Measurements from ENCODE around the gene TRAPPC8. TPM values are rescaled to one million over a fixed set of nuclear protein-coding genes. Genes with fewer than 3 reads are reported as not detected.
"Not testable (repeated sequence)": the region's sequence is repeated elsewhere in the genome, so short reads cannot be mapped to it uniquely, and the experiment has no call there.

TRAPPC8 gene
- total RNA-seq, 4 donors from 2014 or later: 51.5 to 69.9 (median 55.0) TPM

DNA sequence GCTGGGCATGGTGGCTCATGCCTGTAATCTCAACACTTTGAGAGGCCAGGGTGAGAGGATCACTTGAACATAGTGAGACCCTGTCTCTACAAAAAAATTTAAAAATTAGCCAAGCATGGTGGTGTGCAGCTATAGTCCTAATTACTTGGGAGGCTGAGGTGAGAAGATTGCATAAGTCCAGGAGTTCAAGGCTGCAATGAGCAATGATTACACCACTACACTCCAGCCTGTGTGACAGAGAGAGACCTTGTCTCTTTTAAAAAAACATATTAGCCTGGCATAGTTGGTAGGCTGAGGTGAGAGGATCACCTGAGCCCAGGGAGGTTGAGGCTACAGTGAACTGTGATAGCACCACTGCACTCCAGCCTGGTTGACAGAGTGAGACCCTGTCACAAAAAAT is 13.7 kb downstream of the TRAPPC8 start:
- intact Hi-C loops (cut with DNase I; ENCODE audit: low total_unique reads) (no loop called here), in situ Hi-C loops (cut with MboI; ENCODE audit: low pct_ligation_motif_present in 1 of 4, low pct_unique_long_range_greater_than_20kb in 1 of 4, low sequenced_read_pairs in 3 of 4) (loop anchor here in 1 of 4 donors (25.0 kb wide), 1 partner anchor 158 kb away; the partner anchor contains the start of gene RNF138)
- H3K27me3 ChIP-seq: no peaks in the 10 kb centered on the region
- no peak overlapping the region for H3K4me3 ChIP-seq
- TF ChIP-seq EP300 (IDR thresholded peaks at IDR 0.05; ENCODE audit: low read depth): no peak
- no peak for TF ChIP-seq POLR2A (IDR thresholded peaks at IDR 0.05)
- TF ChIP-seq POLR2AphosphoS5 (IDR thresholded peaks at IDR 0.05): no peak
- TF ChIP-seq, protein P1, sequence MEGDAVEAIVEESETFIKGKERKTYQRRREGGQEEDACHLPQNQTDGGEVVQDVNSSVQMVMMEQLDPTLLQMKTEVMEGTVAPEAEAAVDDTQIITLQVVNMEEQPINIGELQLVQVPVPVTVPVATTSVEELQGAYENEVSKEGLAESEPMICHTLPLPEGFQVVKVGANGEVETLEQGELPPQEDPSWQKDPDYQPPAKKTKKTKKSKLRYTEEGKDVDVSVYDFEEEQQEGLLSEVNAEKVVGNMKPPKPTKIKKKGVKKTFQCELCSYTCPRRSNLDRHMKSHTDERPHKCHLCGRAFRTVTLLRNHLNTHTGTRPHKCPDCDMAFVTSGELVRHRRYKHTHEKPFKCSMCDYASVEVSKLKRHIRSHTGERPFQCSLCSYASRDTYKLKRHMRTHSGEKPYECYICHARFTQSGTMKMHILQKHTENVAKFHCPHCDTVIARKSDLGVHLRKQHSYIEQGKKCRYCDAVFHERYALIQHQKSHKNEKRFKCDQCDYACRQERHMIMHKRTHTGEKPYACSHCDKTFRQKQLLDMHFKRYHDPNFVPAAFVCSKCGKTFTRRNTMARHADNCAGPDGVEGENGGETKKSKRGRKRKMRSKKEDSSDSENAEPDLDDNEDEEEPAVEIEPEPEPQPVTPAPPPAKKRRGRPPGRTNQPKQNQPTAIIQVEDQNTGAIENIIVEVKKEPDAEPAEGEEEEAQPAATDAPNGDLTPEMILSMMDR (IDR thresholded peaks at IDR 0.05): no peak
- H3K36me3 ChIP-seq: peaks cover 0 to 43% (median 15%) of the 10 kb centered on the region in 4 donors
- peaks cover 0 to 7% (median 0%) of the 10 kb centered on the region in 4 donors for H3K4me1 ChIP-seq
- H3K27ac ChIP-seq: no peak overlapping the region
- no peaks in the 10 kb centered on the region for H3K9me3 ChIP-seq
- no peak for DNase-seq

GRCh38 chr18:31926988-31927387 is 15.9 kb downstream of the TRAPPC8 start:
- in situ Hi-C loops (cut with MboI; ENCODE audit: low pct_ligation_motif_present in 1 of 4, low pct_unique_long_range_greater_than_20kb in 1 of 4, low sequenced_read_pairs in 3 of 4): loop anchor here in 1 of 4 donors (25.0 kb wide), 1 partner anchor 160 kb away; the partner anchor contains the start of gene RNF138
- H3K4me3 ChIP-seq; H3K27ac ChIP-seq; H3K4me1 ChIP-seq; DNase-seq; intact Hi-C loops (cut with DNase I; ENCODE audit: low total_unique reads); H3K27me3 ChIP-seq; H3K9me3 ChIP-seq: not testable (repeated sequence)
- WGBS, 2 donors (ENCODE audit: low coverage in 1 of 2): 92 to 97% methylated on average over 2 to 5 of the region's 5 CpGs
- H3K36me3 ChIP-seq: peaks cover 0 to 59% (median 16%) of the 10 kb centered on the region in 4 donors

GRCh38 chr18:31920277-31920676 is 22.7 kb downstream of the TRAPPC8 start:
- no peak overlapping the region for H3K27ac ChIP-seq
- no peak for DNase-seq
- intact Hi-C loops (cut with DNase I; ENCODE audit: low total_unique reads): no loop called here
- H3K4me1 ChIP-seq: no peaks in the 10 kb centered on the region
- no peak overlapping the region for H3K4me3 ChIP-seq
- 96 to 100% methylated on average over 2 to 3 of the region's 3 CpGs for WGBS, 2 donors (ENCODE audit: low coverage in 1 of 2)
- H3K9me3 ChIP-seq: no peaks in the 10 kb centered on the region
- TF ChIP-seq POLR2A (IDR thresholded peaks at IDR 0.05) (no peak), EP300 (IDR thresholded peaks at IDR 0.05; ENCODE audit: low read depth) (no peak)
- TF ChIP-seq, protein P1 (IDR thresholded peaks at IDR 0.05): no peak
- H3K27me3 ChIP-seq: no peaks in the 10 kb centered on the region
- peaks cover 0 to 24% (median 9%) of the 10 kb centered on the region in 4 donors for H3K36me3 ChIP-seq
- in situ Hi-C loops (cut with MboI; ENCODE audit: low pct_ligation_motif_present in 1 of 4, low pct_unique_long_range_greater_than_20kb in 1 of 4, low sequenced_read_pairs in 3 of 4): loop anchor here in 1 of 4 donors (25.0 kb wide), 1 partner anchor 383 kb away; no protein-coding TSS in a partner anchor

DNA sequence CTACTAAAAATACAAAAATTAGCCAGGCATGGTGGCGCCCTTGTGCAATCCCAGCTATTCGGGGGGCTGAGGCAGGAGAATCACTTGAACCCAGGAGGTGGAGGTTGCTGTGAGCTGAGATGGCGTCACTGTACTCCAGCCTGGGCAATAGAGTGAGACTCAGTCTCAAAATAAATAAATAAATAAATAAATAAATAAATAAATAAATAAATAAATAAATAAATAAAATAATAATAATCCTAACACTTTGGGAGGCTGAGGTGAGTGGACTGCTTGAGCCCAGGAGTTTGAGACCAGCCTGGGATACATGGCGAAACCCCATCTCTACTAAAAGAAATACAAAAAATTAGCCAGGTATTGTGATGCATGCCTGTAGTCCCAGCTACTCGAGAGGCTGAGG is 23.6 kb downstream of the TRAPPC8 start:
- H3K27ac ChIP-seq; intact Hi-C loops (cut with DNase I; ENCODE audit: low total_unique reads); H3K9me3 ChIP-seq; H3K4me3 ChIP-seq; H3K4me1 ChIP-seq; H3K27me3 ChIP-seq; DNase-seq: not testable (repeated sequence)
- in situ Hi-C loops (cut with MboI; ENCODE audit: low pct_ligation_motif_present in 1 of 4, low pct_unique_long_range_greater_than_20kb in 1 of 4, low sequenced_read_pairs in 3 of 4): loop anchor here in 1 of 4 donors (25.0 kb wide), 1 partner anchor 382 kb away; no protein-coding TSS in a partner anchor
- peaks cover 0 to 30% (median 12%) of the 10 kb centered on the region in 4 donors for H3K36me3 ChIP-seq
- WGBS, 2 donors (ENCODE audit: low coverage in 1 of 2): 90 to 96% methylated on average over 1 to 5 of the region's 5 CpGs

GRCh38 chr18:31918733-31919132 is 24.2 kb downstream of the TRAPPC8 start:
- H3K9me3 ChIP-seq: no peaks in the 10 kb centered on the region
- H3K4me1 ChIP-seq: no peaks in the 10 kb centered on the region
- no peak overlapping the region for H3K4me3 ChIP-seq
- no peak overlapping the region for H3K27ac ChIP-seq
- TF ChIP-seq EP300 (IDR thresholded peaks at IDR 0.05; ENCODE audit: low read depth) (no peak), POLR2AphosphoS5 (IDR thresholded peaks at IDR 0.05) (no peak), POLR2A (IDR thresholded peaks at IDR 0.05) (no peak)
- intact Hi-C loops (cut with DNase I; ENCODE audit: low total_unique reads): no loop called here
- H3K27me3 ChIP-seq: no peaks in the 10 kb centered on the region
- in situ Hi-C loops (cut with MboI; ENCODE audit: low pct_ligation_motif_present in 1 of 4, low pct_unique_long_range_greater_than_20kb in 1 of 4, low sequenced_read_pairs in 3 of 4): loop anchor here in 1 of 4 donors (25.0 kb wide), 1 partner anchor 381 kb away; no protein-coding TSS in a partner anchor
- 94 to 100% methylated on average over 1 of the region's 1 CpG for WGBS, 2 donors (ENCODE audit: low coverage in 1 of 2)
- DNase-seq: no peak
- peaks cover 0 to 27% (median 10%) of the 10 kb centered on the region in 4 donors for H3K36me3 ChIP-seq

DNA sequence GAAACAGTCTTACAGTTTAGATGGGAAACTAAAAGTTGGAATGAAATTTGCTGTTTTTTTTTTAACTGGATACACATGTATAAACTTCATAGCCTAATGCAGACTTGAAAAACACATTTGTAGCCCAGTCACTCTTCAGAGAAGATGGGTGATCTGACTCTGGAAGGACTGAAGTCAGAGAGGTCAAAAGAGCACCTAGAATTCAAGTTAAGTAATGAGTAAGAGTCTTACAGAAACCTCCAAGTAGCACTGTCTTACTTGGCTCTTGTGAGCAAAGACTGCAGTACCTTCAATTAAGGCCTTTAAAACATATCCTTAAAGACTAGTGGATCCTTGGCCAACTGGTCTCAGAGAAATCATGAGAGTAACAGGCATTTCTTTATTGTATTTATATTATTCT is 41.9 kb downstream of the TRAPPC8 start:
- TF ChIP-seq, protein P1 (IDR thresholded peaks at IDR 0.05): no peak
- TF ChIP-seq EP300 (IDR thresholded peaks at IDR 0.05; ENCODE audit: low read depth): no peak
- TF ChIP-seq POLR2A (IDR thresholded peaks at IDR 0.05): no peak
- no peak for TF ChIP-seq POLR2AphosphoS5 (IDR thresholded peaks at IDR 0.05)
- in situ Hi-C loops (cut with MboI; ENCODE audit: low pct_ligation_motif_present in 1 of 4, low pct_unique_long_range_greater_than_20kb in 1 of 4, low sequenced_read_pairs in 3 of 4): loop anchor here in 1 of 4 donors (25.0 kb wide), 1 partner anchor 364 kb away; no protein-coding TSS in a partner anchor
- H3K27ac ChIP-seq: peak overlapping the region in 1 of 4 donors; percentile 6
- no peaks in the 10 kb centered on the region for H3K4me1 ChIP-seq
- no peak for DNase-seq
- H3K36me3 ChIP-seq: peaks cover 0 to 50% (median 19%) of the 10 kb centered on the region in 4 donors
- intact Hi-C loops (cut with DNase I; ENCODE audit: low total_unique reads): no loop called here
- H3K9me3 ChIP-seq: no peaks in the 10 kb centered on the region
- no peak overlapping the region for H3K4me3 ChIP-seq
- H3K27me3 ChIP-seq: no peaks in the 10 kb centered on the region

- H3K27ac ChIP-seq; DNase-seq; H3K9me3 ChIP-seq; H3K27me3 ChIP-seq; H3K4me3 ChIP-seq; intact Hi-C loops (cut with DNase I; ENCODE audit: low total_unique reads); H3K4me1 ChIP-seq: not testable (repeated sequence)
- peaks cover 0 to 50% (median 14%) of the 10 kb centered on the region in 4 donors for H3K36me3 ChIP-seq
- 84 to 97% methylated on average over 5 to 7 of the region's 7 CpGs for WGBS, 2 donors (ENCODE audit: low coverage in 1 of 2)
- in situ Hi-C loops (cut with MboI; ENCODE audit: low pct_ligation_motif_present in 1 of 4, low pct_unique_long_range_greater_than_20kb in 1 of 4, low sequenced_read_pairs in 3 of 4): loop anchor here in 1 of 4 donors (25.0 kb wide), 1 partner anchor 362 kb away; no protein-coding TSS in a partner anchor
These were observed 43.2 kb downstream of the TRAPPC8 start for GRCh38 chr18:31899771-31900170.
